DND-41 (cell line): ENCODE results near the gene MVB12A.
A peak's percentile ranks its signal among the peaks of the same experiment; 100 is the strongest.

ENCODE experiments used
- ATAC-seq: fragments of 200-7000 bp; cut with Tn5 transposase; 3 replicates; pipeline ENCODE4 v1.9.1; 2021; ENCODE audit warnings: low read depth; ENCODE audit not compliant: insufficient read depth
- DNase-seq: peaks from one replicate; pipeline ENCODE4 v3.0.0-alpha.2; 2020
- H2AFZ ChIP-seq: 2 replicates; pipeline ENCODE4 v1.6.0; 2012; ENCODE audit warnings: low read depth, low read length
- H3K27ac ChIP-seq: 2 replicates; pipeline ENCODE4 v1.5.1; 2012; ENCODE audit warnings: low read length, inconsistent platforms
- H3K27me3 ChIP-seq: fragments of 200-600 bp; sonication (generic); 2 replicates; pipeline ENCODE4 v1.6.0; 2012; ENCODE audit warnings: low read length, mild to moderate bottlenecking, inconsistent platforms; ENCODE audit not compliant: insufficient read depth, poor library complexity
- H3K36me3 ChIP-seq: 2 replicates; pipeline ENCODE4 v1.5.1; 2012; ENCODE audit warnings: low read length, inconsistent platforms; ENCODE audit not compliant: insufficient read depth
- H3K4me1 ChIP-seq: 2 replicates; pipeline ENCODE4 v1.5.1; 2012; ENCODE audit warnings: mild to moderate bottlenecking, low read length; ENCODE audit not compliant: insufficient read depth
- H3K4me2 ChIP-seq: 2 replicates; pipeline ENCODE4 v1.6.0; 2012; ENCODE audit warnings: mild to moderate bottlenecking, moderate library complexity, low read length, inconsistent platforms; ENCODE audit not compliant: insufficient read depth
- H3K4me3 ChIP-seq, 2 experiments: fragments of 200-600 bp in 1 of 2; shearing (Covaris generic) in 1 of 2; 2 replicates each; pipeline ENCODE4 v1.5.1; 2012 to 2016; ENCODE audit warnings: inconsistent platforms in 2 of 2, low read length in 2 of 2, mild to moderate bottlenecking in 2 of 2, low read depth in 1 of 2, moderate library complexity in 1 of 2
- H3K79me2 ChIP-seq: 2 replicates; pipeline ENCODE4 v1.6.0; 2012; ENCODE audit warnings: low read length, inconsistent platforms; ENCODE audit not compliant: insufficient read depth
- H3K9ac ChIP-seq: 2 replicates; pipeline ENCODE4 v1.6.0; 2012; ENCODE audit warnings: low read depth, mild to moderate bottlenecking, inconsistent platforms, low read length, moderate library complexity
- H3K9me3 ChIP-seq: 2 replicates; pipeline ENCODE4 v1.5.1; 2012; ENCODE audit warnings: low read length, moderate library complexity, mild to moderate bottlenecking, inconsistent platforms; ENCODE audit not compliant: insufficient read depth, severe bottlenecking
- H4K20me1 ChIP-seq: 2 replicates; pipeline ENCODE4 v1.6.0; 2012; ENCODE audit warnings: low read length; ENCODE audit not compliant: insufficient read depth
- EZH2 ChIP-seq: IDR thresholded peaks from 3 replicates; pipeline ENCODE4 v1.6.1; 2012; ENCODE audit warnings: borderline replicate concordance, low read depth, mild to moderate bottlenecking, moderate library complexity, low read length, inconsistent platforms; ENCODE audit not compliant: severe bottlenecking
- TF ChIP-seq, protein P1 (sequence below): IDR thresholded peaks from 2 replicates; pipeline ENCODE4 v1.5.1; 2012; ENCODE audit warnings: borderline replicate concordance, low read length, moderate library complexity, mild to moderate bottlenecking; ENCODE audit not compliant: poor library complexity, severe bottlenecking; ENCODE audit errors: extremely low read depth

Gene MVB12A

DNA sequence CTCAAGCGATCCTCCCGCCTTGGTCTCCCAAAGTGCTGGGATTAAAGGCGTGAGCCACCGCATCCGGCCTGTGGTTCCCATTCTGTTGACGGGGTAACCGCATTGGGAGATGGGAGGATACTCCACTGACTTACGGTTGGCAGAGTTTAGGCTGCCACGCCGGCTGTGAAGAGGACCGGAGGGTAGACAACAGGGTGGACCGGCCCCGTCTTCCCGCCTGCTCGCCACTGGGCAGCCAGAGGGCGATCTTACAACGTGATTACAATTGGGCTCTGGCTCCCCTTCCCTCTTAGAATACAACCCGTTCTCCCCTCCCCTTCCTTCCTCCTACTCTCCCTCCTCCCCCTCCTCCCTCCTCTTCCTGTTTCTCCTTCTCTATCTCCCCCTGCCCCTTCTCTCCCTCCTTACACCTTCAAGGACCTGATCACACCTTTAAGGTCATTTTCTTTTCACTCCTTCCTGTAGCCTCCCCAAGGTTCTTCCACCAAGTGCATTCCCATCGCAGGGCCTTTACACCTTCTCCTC, 24.9 kb upstream of the MVB12A start:
- TF ChIP-seq EZH2, result no peak
- TF ChIP-seq, protein P1, sequence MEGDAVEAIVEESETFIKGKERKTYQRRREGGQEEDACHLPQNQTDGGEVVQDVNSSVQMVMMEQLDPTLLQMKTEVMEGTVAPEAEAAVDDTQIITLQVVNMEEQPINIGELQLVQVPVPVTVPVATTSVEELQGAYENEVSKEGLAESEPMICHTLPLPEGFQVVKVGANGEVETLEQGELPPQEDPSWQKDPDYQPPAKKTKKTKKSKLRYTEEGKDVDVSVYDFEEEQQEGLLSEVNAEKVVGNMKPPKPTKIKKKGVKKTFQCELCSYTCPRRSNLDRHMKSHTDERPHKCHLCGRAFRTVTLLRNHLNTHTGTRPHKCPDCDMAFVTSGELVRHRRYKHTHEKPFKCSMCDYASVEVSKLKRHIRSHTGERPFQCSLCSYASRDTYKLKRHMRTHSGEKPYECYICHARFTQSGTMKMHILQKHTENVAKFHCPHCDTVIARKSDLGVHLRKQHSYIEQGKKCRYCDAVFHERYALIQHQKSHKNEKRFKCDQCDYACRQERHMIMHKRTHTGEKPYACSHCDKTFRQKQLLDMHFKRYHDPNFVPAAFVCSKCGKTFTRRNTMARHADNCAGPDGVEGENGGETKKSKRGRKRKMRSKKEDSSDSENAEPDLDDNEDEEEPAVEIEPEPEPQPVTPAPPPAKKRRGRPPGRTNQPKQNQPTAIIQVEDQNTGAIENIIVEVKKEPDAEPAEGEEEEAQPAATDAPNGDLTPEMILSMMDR, result peak; percentile 88
- Histone ChIP-seq H3K9me3 (no peaks in the 10 kb centered on the region), H3K79me2 (no peaks in the 10 kb centered on the region), H3K4me2 (peak overlapping the region; percentile 54), H3K4me3 (peak overlapping the region in 1 of 2 experiments; percentile 42; a peak in 2 of 4 replicates), H3K9ac (peak overlapping the region; percentile 22; the same call in 1 of the 2 replicates), H3K27me3 (peaks cover 3% of the 10 kb centered on the region), H3K27ac (peak overlapping the region; percentile 58), H2AFZ (peak overlapping the region; percentile 23), H3K36me3 (no peaks in the 10 kb centered on the region), H4K20me1 (no peaks in the 10 kb centered on the region), H3K4me1 (peaks cover 23% of the 10 kb centered on the region)
- peak; percentile 74 for DNase-seq
- peak; percentile 51 for ATAC-seq

GRCh38 chr19:17398902-17399527, 20.8 kb upstream of the MVB12A start:
- H3K27me3 ChIP-seq, result no peaks in the 10 kb centered on the region
- H3K36me3 ChIP-seq, result peaks cover 14% of the 10 kb centered on the region
- H3K27ac ChIP-seq, result no peak overlapping the region
- no peak overlapping the region for H3K4me3 ChIP-seq
- no peak overlapping the region for H3K9ac ChIP-seq
- no peak for ATAC-seq
- H3K9me3 ChIP-seq, result no peaks in the 10 kb centered on the region
- no peak for DNase-seq
- peaks cover 13% of the 10 kb centered on the region for H3K4me1 ChIP-seq
- no peak for TF ChIP-seq EZH2
- TF ChIP-seq, protein P1, result no peak
- H3K79me2 ChIP-seq, result peaks cover 3% of the 10 kb centered on the region
- no peak overlapping the region for H3K4me2 ChIP-seq
- H2AFZ ChIP-seq, result no peak overlapping the region
- H4K20me1 ChIP-seq, result no peaks in the 10 kb centered on the region

GRCh38 chr19:17401628-17402027, 18.2 kb upstream of the MVB12A start:
- H3K27me3 ChIP-seq, result no peaks in the 10 kb centered on the region
- H3K4me1 ChIP-seq, result peaks cover 29% of the 10 kb centered on the region
- H3K9me3 ChIP-seq, result no peaks in the 10 kb centered on the region
- peaks cover 14% of the 10 kb centered on the region for H3K36me3 ChIP-seq
- TF ChIP-seq, protein P1, result no peak
- no peak for TF ChIP-seq EZH2
- H3K79me2 ChIP-seq, result peaks cover 26% of the 10 kb centered on the region
- H2AFZ ChIP-seq, result no peak overlapping the region
- H3K4me3 ChIP-seq, result no peak overlapping the region
- no peak overlapping the region for H3K27ac ChIP-seq
- no peak for ATAC-seq
- no peaks in the 10 kb centered on the region for H4K20me1 ChIP-seq
- DNase-seq, result no peak
- H3K9ac ChIP-seq, result no peak overlapping the region
- H3K4me2 ChIP-seq, result no peak overlapping the region
